Measurements from ENCODE around the gene JAML.

DNA sequence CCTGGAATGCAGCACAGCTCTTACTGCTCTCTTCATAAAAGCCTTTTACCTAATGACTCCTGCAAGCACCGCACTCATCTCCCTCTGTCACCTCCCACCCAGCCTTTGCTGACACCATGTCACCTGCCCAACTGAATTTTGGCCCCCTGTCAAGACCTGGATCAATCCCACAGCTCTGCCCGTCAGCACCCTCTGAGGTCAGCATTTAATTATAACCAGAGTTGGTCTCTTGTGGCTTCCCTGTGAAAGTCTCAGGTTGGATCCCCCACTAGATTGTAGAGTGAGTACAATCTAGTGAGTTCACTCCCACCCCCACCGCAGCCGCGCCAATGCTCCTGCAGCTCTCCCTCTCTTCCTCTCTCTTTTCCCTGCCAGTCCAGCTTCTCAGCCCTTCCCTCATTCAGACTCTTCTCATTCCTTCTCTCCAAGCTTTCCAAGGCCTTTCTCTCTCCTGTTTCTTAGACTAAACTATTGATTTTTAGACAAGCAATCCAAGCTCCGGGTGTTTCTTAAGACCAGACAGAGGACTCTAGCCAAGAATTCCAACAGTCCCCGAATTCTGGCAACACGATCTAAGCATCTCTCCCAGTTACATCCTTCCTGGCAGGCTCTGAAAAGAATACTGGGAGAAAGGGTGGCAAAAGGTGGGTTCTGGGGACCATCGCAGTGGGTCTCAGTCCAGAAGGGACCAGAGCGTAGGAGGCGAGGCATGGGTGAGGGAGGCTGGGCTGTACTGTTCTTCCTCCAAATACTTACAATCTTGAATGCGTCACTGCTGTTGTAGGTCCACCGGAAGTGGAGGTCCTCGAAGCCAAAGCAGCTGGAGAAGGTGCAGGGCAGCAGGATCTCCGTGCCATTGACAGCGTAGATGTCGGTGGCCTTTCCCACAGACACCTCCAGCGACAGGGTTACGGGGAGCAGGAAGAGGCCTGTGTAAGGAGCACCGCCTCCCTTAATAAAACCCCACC is 80.2 kb downstream of the JAML start:
- no peak for TF ChIP-seq POLR2AphosphoS5 (IDR thresholded peaks at IDR 0.05; ENCODE audit: borderline replicate concordance, low read depth, low read length)
- no peak for TF ChIP-seq EZH2 (IDR thresholded peaks at IDR 0.05)
- TF ChIP-seq FOXP2 (optimal IDR thresholded peaks at IDR 0.05; ENCODE audit: control extremely low read depth, extremely low read length, insufficient read depth), result no peak

All from SK-N-MC (cell line).